Measurements from ENCODE around the gene P4HTM. TPM values are rescaled to one million over a fixed set of nuclear protein-coding genes. Genes with fewer than 3 reads are reported as not detected.

P4HTM gene
- total and polyA plus RNA-seq, 2 donors (not counting 3 experiments of a cell fraction or from before 2014, with no cell fraction given), result 23.0 to 32.7 TPM

- POLR2A ChIA-PET, result no interaction called here
- no peak for TF ChIP-seq POLR2A (IDR thresholded peaks at IDR 0.05; ENCODE audit: low read depth, low read length)
- TF ChIP-seq, protein P1, sequence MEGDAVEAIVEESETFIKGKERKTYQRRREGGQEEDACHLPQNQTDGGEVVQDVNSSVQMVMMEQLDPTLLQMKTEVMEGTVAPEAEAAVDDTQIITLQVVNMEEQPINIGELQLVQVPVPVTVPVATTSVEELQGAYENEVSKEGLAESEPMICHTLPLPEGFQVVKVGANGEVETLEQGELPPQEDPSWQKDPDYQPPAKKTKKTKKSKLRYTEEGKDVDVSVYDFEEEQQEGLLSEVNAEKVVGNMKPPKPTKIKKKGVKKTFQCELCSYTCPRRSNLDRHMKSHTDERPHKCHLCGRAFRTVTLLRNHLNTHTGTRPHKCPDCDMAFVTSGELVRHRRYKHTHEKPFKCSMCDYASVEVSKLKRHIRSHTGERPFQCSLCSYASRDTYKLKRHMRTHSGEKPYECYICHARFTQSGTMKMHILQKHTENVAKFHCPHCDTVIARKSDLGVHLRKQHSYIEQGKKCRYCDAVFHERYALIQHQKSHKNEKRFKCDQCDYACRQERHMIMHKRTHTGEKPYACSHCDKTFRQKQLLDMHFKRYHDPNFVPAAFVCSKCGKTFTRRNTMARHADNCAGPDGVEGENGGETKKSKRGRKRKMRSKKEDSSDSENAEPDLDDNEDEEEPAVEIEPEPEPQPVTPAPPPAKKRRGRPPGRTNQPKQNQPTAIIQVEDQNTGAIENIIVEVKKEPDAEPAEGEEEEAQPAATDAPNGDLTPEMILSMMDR (IDR thresholded peaks at IDR 0.05; ENCODE audit: extremely low read depth in 1 of 2, insufficient read depth in 1 of 2, low read depth in 1 of 2, low read length in 2 of 2), result no peak
- no peak for TF ChIP-seq POLR2AphosphoS5 (IDR thresholded peaks at IDR 0.05; ENCODE audit: insufficient read depth, low read depth, low read length)
- no peak for TF ChIP-seq MAX (IDR thresholded peaks at IDR 0.05; ENCODE audit: insufficient read depth, insufficient read length)
- no peak for TF ChIP-seq MYC (IDR thresholded peaks at IDR 0.05; ENCODE audit: low read depth, low read length)
- no peak for TF ChIP-seq GATA2 (IDR thresholded peaks at IDR 0.05; ENCODE audit: insufficient read depth, insufficient read length, low read depth, low read length)
- no peak for TF ChIP-seq JUN (IDR thresholded peaks at IDR 0.05; ENCODE audit: borderline replicate concordance, insufficient read depth, insufficient read length, low read depth)
- no peak for TF ChIP-seq FOS (IDR thresholded peaks at IDR 0.05; ENCODE audit: borderline replicate concordance, insufficient read depth, low read length)
- no peak for TF ChIP-seq EZH2 (IDR thresholded peaks at IDR 0.05; ENCODE audit: borderline replicate concordance, low read depth, low read length, severe bottlenecking)
Observed at GRCh38 chr3:48963591-48963990, 26.4 kb upstream of the P4HTM start.

More at GRCh38 chr3:48963591-48963990, 26.4 kb upstream of the P4HTM start:
- Histone ChIP-seq H3K9ac (replicated peaks; ENCODE audit: extremely low read depth, insufficient read depth, low read length) (no peak overlapping the region), H3K27me3 (ENCODE audit: control insufficient read depth in 2 of 2, insufficient read depth in 2 of 2, low read length in 2 of 2) (no peaks in the 10 kb centered on the region), H2AFZ (ENCODE audit: low read depth, low read length) (no peak overlapping the region), H3K9me3 (replicated peaks; ENCODE audit: control insufficient read depth, insufficient read depth, low read length) (no peaks in the 10 kb centered on the region), H3K36me3 (ENCODE audit: control insufficient read depth in 2 of 2, extremely low read depth in 1 of 2, insufficient read depth in 2 of 2, low read length in 2 of 2) (peaks cover 9 to 12% of the 10 kb centered on the region in 2 experiments), H3K9me1 (replicated peaks; ENCODE audit: control insufficient read depth, extremely low read depth, insufficient read depth, low read length) (no peaks in the 10 kb centered on the region), H3K27ac (ENCODE audit: insufficient read depth, low read depth, low read length) (no peak overlapping the region), H3K79me2 (ENCODE audit: control insufficient read depth, insufficient read depth, low read length) (no peaks in the 10 kb centered on the region), H3K4me2 (ENCODE audit: insufficient read depth, low read length) (no peak overlapping the region), H4K20me1 (replicated peaks; ENCODE audit: control insufficient read depth, extremely low read depth, insufficient read depth, low read length) (no peaks in the 10 kb centered on the region), H3K4me3 (replicated peaks in 1 of 3; ENCODE audit: insufficient read depth in 1 of 3, low read depth in 1 of 3, low read length in 3 of 3) (no peak overlapping the region), H3K4me1 (ENCODE audit: control insufficient read depth, extremely low read depth, insufficient read depth, low read length) (no peaks in the 10 kb centered on the region)
- BruUV-seq (replicated peaks), result no TSS peak
- no peak for DNase-seq (ENCODE audit: low read depth, low spot score)
- FAIRE-seq, result no peak
- intact Hi-C loops (cut with micrococcal nuclease), result no loop called here
- CTCF ChIA-PET, result interaction anchor here (0.5 kb wide), 1 partner anchor 127 kb away, joined by 3 read pairs; no protein-coding TSS in a partner anchor
- dilution Hi-C loops (cut with MboI; ENCODE audit: extremely low pct_ligation_motif_present, low sequenced_read_pairs), result no loop called here

All from endothelial cell of umbilical vein (primary cell).